Measurements from ENCODE around the gene UST. TPM values are rescaled to one million over a fixed set of nuclear protein-coding genes. Genes with fewer than 3 reads are reported as not detected.

Gene UST
- polyA plus RNA-seq, 1 experiment = 21.4 TPM

DNA sequence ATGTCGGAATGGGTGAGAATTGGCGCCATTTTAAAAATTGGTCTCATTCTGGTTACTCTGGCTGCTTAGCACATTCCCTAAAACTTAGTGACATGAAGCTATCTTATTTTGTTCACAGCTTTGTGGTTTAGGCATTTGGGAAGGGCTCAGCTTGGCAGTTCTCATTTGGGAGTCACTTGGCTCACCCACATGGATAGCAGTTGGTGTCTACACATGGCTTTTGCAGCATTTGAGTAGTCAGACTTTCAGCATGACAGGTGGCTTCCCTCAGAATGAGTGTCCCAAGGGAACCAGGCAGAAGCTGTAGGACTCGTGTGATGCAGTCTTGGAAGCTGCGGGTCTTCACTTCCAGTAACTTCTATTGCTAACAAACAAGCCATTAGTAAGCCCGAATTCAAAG, 64.6 kb downstream of the UST start:
- POLR2A ChIA-PET = interaction anchor here (0.6 kb wide), 1 partner anchor 26 kb away, joined by 7 read pairs; no protein-coding TSS in a partner anchor
- CTCF ChIA-PET = no interaction called here
- Histone ChIP-seq H3K4me3 (ENCODE audit: low read depth, low read length) (no peak overlapping the region), H3K27ac (ENCODE audit: low read depth, low read length) (no peak overlapping the region), H3K27me3 (ENCODE audit: control insufficient read depth, insufficient read depth, low read length) (no peaks in the 10 kb centered on the region), H3K9me3 (ENCODE audit: control insufficient read depth, insufficient read depth, low read length) (peaks cover 6% of the 10 kb centered on the region; the same call in 1 of the 2 replicates)
- TF ChIP-seq, protein P1, sequence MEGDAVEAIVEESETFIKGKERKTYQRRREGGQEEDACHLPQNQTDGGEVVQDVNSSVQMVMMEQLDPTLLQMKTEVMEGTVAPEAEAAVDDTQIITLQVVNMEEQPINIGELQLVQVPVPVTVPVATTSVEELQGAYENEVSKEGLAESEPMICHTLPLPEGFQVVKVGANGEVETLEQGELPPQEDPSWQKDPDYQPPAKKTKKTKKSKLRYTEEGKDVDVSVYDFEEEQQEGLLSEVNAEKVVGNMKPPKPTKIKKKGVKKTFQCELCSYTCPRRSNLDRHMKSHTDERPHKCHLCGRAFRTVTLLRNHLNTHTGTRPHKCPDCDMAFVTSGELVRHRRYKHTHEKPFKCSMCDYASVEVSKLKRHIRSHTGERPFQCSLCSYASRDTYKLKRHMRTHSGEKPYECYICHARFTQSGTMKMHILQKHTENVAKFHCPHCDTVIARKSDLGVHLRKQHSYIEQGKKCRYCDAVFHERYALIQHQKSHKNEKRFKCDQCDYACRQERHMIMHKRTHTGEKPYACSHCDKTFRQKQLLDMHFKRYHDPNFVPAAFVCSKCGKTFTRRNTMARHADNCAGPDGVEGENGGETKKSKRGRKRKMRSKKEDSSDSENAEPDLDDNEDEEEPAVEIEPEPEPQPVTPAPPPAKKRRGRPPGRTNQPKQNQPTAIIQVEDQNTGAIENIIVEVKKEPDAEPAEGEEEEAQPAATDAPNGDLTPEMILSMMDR (IDR thresholded peaks at IDR 0.05; ENCODE audit: low read depth, low read length) = no peak
- no peak for DNase-seq (ENCODE audit: low read depth, low spot score)

GRCh38 chr6:148814082-148814790, 67.4 kb downstream of the UST start:
- no peak for DNase-seq (ENCODE audit: low read depth, low spot score)
- POLR2A ChIA-PET = no interaction called here
- TF ChIP-seq, protein P1 (IDR thresholded peaks at IDR 0.05; ENCODE audit: low read depth, low read length) = no peak
- Histone ChIP-seq H3K4me3 (ENCODE audit: low read depth, low read length) (no peak overlapping the region), H3K27me3 (ENCODE audit: control insufficient read depth, insufficient read depth, low read length) (no peaks in the 10 kb centered on the region), H3K27ac (ENCODE audit: low read depth, low read length) (no peak overlapping the region), H3K9me3 (ENCODE audit: control insufficient read depth, insufficient read depth, low read length) (peaks cover 6% of the 10 kb centered on the region; the same call in 1 of the 2 replicates)
- CTCF ChIA-PET = no interaction called here

DNA sequence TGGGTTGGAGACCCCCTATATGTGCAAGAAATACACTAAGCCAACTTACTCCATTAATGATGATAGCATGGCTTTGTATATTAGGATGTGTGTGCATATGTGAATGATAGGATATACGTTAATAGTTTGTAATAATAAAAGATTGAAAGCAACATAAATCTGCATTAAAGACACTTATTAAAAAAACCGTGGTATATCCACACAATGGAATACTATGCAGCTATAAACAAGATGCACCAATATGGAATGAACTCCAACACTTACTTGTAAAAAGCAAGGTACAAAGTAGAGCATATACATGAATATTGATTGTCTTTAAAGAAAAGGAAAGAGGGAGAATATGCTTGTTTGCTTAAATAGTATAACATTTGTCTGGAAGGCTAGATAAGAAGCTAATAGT, 68.0 kb downstream of the UST start:
- POLR2A ChIA-PET = no interaction called here

DNA sequence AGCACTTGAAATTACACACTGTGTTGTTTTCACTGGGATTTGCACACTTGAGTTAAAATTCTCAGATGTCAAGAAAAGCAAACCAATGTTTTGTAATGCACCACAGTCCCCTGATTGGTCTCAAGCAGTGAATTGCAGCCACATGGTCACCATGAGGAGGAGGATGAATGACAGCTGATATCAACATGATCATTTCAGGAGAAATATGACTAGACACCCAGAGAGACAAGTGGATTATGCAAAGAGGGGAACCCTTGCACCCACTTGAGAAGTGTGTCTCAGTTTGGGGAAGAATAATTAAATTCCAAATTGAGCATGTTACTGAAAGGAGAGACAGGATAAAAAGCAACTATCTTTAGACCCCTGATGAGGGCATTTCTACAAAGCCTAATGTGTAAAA, 69.3 kb downstream of the UST start:
- POLR2A ChIA-PET = no interaction called here
- TF ChIP-seq, protein P1 (IDR thresholded peaks at IDR 0.05; ENCODE audit: low read depth, low read length) = no peak
- H3K27me3 ChIP-seq (ENCODE audit: control insufficient read depth, insufficient read depth, low read length) = no peaks in the 10 kb centered on the region
- no peak overlapping the region for H3K4me3 ChIP-seq (ENCODE audit: low read depth, low read length)
- H3K27ac ChIP-seq (ENCODE audit: low read depth, low read length) = no peak overlapping the region
- no peak for DNase-seq (ENCODE audit: low read depth, low spot score)
- CTCF ChIA-PET = no interaction called here
- peaks cover 6% of the 10 kb centered on the region; the same call in 1 of the 2 replicates for H3K9me3 ChIP-seq (ENCODE audit: control insufficient read depth, insufficient read depth, low read length)

More for the DNA sequence above, 68.0 kb downstream of the UST start:
- no peak for DNase-seq (ENCODE audit: low read depth, low spot score)
- TF ChIP-seq, protein P1 (IDR thresholded peaks at IDR 0.05; ENCODE audit: low read depth, low read length) = no peak
- H3K4me3 ChIP-seq (ENCODE audit: low read depth, low read length) = no peak overlapping the region
- CTCF ChIA-PET = interaction anchor here (0.6 kb wide), 1 partner anchor 1384 kb away, joined by 5 read pairs; no protein-coding TSS in a partner anchor
- no peak overlapping the region for H3K27ac ChIP-seq (ENCODE audit: low read depth, low read length)
- peaks cover 6% of the 10 kb centered on the region; the same call in 1 of the 2 replicates for H3K9me3 ChIP-seq (ENCODE audit: control insufficient read depth, insufficient read depth, low read length)
- H3K27me3 ChIP-seq (ENCODE audit: control insufficient read depth, insufficient read depth, low read length) = no peaks in the 10 kb centered on the region

DNA sequence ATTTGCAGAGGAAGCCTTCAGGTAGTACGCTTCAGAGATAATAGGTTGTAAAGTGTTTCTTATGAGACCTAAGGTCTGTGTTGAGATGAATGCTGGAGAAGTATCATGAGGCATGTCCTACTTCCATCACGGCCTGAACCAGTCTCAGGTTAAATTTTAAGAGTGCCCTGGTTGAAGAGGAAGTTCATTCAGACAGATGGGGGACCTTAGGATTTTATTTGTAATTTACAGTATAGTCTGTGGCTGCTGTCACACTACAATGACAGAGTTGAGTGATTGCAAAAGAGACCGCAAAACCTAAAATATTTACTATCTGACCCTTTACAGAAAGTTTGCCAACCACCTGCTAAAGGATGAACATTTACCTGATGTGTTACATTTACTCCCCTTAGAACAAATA, 70.9 kb downstream of the UST start:
- DNase-seq (ENCODE audit: low read depth, low spot score) = no peak
- TF ChIP-seq, protein P1 (IDR thresholded peaks at IDR 0.05; ENCODE audit: low read depth, low read length) = no peak
- ChIA-PET CTCF (no interaction called here), POLR2A (no interaction called here)
- Histone ChIP-seq H3K9me3 (ENCODE audit: control insufficient read depth, insufficient read depth, low read length) (peaks cover 3% of the 10 kb centered on the region; the same call in 1 of the 2 replicates), H3K4me3 (ENCODE audit: low read depth, low read length) (no peak overlapping the region), H3K27me3 (ENCODE audit: control insufficient read depth, insufficient read depth, low read length) (no peaks in the 10 kb centered on the region), H3K27ac (ENCODE audit: low read depth, low read length) (no peak overlapping the region)

All from AG04450 (cell line).